HEK293 (cell line): ENCODE measurements around the gene ZSWIM4.

Experiments used
- GLIS1 ChIP-seq: fragments of 450-650 bp; formaldehyde crosslinking; IDR thresholded peaks from 2 replicates; pipeline ENCODE4 v1.5.1; 2016; ENCODE audit warnings: missing biosample characterization, missing genetic modification characterization
- REST ChIP-seq: fragments of 450-650 bp; formaldehyde crosslinking; IDR thresholded peaks from 2 replicates; pipeline ENCODE4 v1.5.1; 2016; ENCODE audit warnings: missing biosample characterization, missing genetic modification characterization
- TRIM28 ChIP-seq: IDR thresholded peaks from 2 replicates; pipeline ENCODE4 v1.6.1; 2011; ENCODE audit warnings: low read length, control low read depth, borderline replicate concordance
- TSHZ1 ChIP-seq: fragments of 450-650 bp; formaldehyde crosslinking; IDR thresholded peaks from 2 replicates; pipeline ENCODE4 v1.5.1; 2016; ENCODE audit warnings: missing biosample characterization, missing genetic modification characterization, borderline replicate concordance
- YY1 ChIP-seq: fragments of 450-650 bp; formaldehyde crosslinking; IDR thresholded peaks from 2 replicates; pipeline ENCODE4 v1.5.1; 2018; ENCODE audit warnings: missing biosample characterization, missing genetic modification characterization
- ZBTB48 ChIP-seq: fragments of 450-650 bp; formaldehyde crosslinking; IDR thresholded peaks from 2 replicates; pipeline ENCODE4 v1.5.1; 2016; ENCODE audit warnings: missing biosample characterization, missing genetic modification characterization
- ZFP69B ChIP-seq: fragments of 450-650 bp; formaldehyde crosslinking; IDR thresholded peaks from 2 replicates; pipeline ENCODE4 v1.5.1; 2016; ENCODE audit warnings: missing biosample characterization, missing genetic modification characterization
- ZIC2 ChIP-seq: fragments of 450-650 bp; formaldehyde crosslinking; IDR thresholded peaks from 2 replicates; pipeline ENCODE4 v1.5.1; 2016; ENCODE audit warnings: missing biosample characterization, missing genetic modification characterization
- ZNF140 ChIP-seq: fragments of 450-650 bp; formaldehyde crosslinking; IDR thresholded peaks from 2 replicates; pipeline ENCODE4 v1.5.1; 2016; ENCODE audit warnings: missing biosample characterization, missing genetic modification characterization
- ZNF175 ChIP-seq: fragments of 450-650 bp; formaldehyde crosslinking; IDR thresholded peaks from 2 replicates; pipeline ENCODE4 v1.5.1; 2016; ENCODE audit warnings: missing biosample characterization, missing genetic modification characterization
- ZNF2 ChIP-seq: fragments of 450-650 bp; formaldehyde crosslinking; IDR thresholded peaks from 2 replicates; pipeline ENCODE4 v1.5.1; 2016; ENCODE audit warnings: missing biosample characterization, missing genetic modification characterization
- ZNF202 ChIP-seq: fragments of 450-650 bp; formaldehyde crosslinking; IDR thresholded peaks from 2 replicates; pipeline ENCODE4 v1.5.1; 2016; ENCODE audit warnings: missing biosample characterization, missing genetic modification characterization, borderline replicate concordance
- ZNF223 ChIP-seq: fragments of 450-650 bp; formaldehyde crosslinking; IDR thresholded peaks from 2 replicates; pipeline ENCODE4 v1.5.1; 2016; ENCODE audit warnings: missing biosample characterization, missing genetic modification characterization
- ZNF426 ChIP-seq: fragments of 450-650 bp; formaldehyde crosslinking; IDR thresholded peaks from 2 replicates; pipeline ENCODE4 v1.5.1; 2017; ENCODE audit warnings: missing biosample characterization, missing genetic modification characterization, mild to moderate bottlenecking, inconsistent platforms, moderate library complexity
- ZNF561 ChIP-seq: fragments of 450-650 bp; IDR thresholded peaks from 2 replicates; pipeline ENCODE4 v1.5.1; 2018; ENCODE audit warnings: missing biosample characterization, missing genetic modification characterization, borderline replicate concordance
- ZNF843 ChIP-seq: fragments of 450-650 bp; formaldehyde crosslinking; IDR thresholded peaks from 2 replicates; pipeline ENCODE4 v1.5.1; 2016; ENCODE audit warnings: missing biosample characterization, missing genetic modification characterization
- ZXDB ChIP-seq: fragments of 450-650 bp; formaldehyde crosslinking; IDR thresholded peaks from 2 replicates; pipeline ENCODE4 v1.5.1; 2016; ENCODE audit warnings: missing biosample characterization, missing genetic modification characterization
- TF ChIP-seq, protein P1 (sequence below): fragments of 450-650 bp; IDR thresholded peaks from 2 replicates; pipeline ENCODE4 v1.5.1; 2018; ENCODE audit warnings: missing biosample characterization, missing genetic modification characterization
- TF ChIP-seq, protein P2 (sequence below): sonication (generic); formaldehyde crosslinking; IDR thresholded peaks from 2 replicates; pipeline ENCODE4 v1.8.1; 2022; ENCODE audit warnings: mild to moderate bottlenecking, moderate library complexity, missing genetic modification reagents
- TF ChIP-seq, protein P3 (sequence below): fragments of 450-650 bp; formaldehyde crosslinking; IDR thresholded peaks from 2 replicates; pipeline ENCODE4 v1.5.1; 2016; ENCODE audit warnings: missing biosample characterization, missing genetic modification characterization
- TF ChIP-seq, protein P4 (sequence below): fragments of 450-650 bp; formaldehyde crosslinking; IDR thresholded peaks from 2 replicates; pipeline ENCODE4 v1.5.1; 2016; ENCODE audit warnings: missing biosample characterization, missing genetic modification characterization
- TF ChIP-seq, protein P5 (sequence below): fragments of 450-650 bp; formaldehyde crosslinking; IDR thresholded peaks from 2 replicates; pipeline ENCODE4 v1.5.1; 2016; ENCODE audit warnings: missing biosample characterization, missing genetic modification characterization
- TF ChIP-seq, protein P6 (sequence below): fragments of 450-650 bp; formaldehyde crosslinking; IDR thresholded peaks from 2 replicates; pipeline ENCODE4 v1.5.1; 2016; ENCODE audit warnings: missing biosample characterization, missing genetic modification characterization

Gene ZSWIM4

DNA sequence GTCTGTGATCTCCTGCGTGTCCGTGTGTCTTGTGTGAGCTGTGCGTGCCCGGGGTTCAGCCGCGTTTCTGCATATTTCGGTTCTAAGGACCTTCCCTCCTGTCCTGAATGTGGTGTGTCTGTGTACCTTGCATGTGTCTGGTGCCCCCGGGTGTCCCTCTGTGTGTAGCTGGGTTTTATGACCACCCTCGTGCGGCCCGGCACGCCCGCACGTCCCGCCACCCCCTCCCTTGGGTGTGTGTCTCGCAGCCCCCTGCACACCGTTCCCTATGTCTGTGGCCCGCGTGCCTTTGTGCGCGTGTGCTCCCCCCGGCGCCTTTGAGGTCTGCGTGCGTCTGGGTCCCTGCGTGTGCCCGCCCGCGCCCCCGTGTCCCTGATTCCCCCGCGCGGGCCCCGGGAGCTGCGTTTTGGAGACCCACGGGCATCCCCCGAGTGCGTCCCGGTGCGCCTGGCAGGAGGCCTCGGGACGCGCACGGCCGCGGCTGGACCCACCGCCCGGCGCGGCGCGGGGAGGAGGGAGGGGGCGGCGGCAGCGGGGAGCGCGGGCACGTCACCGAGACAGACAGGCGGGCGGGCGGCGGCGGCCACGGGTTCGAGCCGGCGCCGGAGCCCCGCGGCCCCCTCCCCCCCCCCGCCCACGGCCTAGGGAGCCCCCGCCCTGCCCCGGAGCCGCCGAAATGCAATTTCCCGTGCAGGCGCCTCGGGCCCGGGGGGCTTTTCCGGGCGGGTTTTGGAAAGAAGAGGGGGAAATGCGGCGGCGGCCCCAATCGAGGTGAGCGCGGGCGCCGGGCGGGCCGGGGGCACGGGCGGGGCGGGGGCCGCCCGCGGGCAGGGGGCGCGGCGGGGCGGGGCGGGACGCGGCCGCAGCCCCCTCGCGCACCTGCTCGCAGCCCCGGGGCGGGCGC, 69.7 kb downstream of the ZSWIM4 start (continued):
- TF ChIP-seq, protein P1, sequence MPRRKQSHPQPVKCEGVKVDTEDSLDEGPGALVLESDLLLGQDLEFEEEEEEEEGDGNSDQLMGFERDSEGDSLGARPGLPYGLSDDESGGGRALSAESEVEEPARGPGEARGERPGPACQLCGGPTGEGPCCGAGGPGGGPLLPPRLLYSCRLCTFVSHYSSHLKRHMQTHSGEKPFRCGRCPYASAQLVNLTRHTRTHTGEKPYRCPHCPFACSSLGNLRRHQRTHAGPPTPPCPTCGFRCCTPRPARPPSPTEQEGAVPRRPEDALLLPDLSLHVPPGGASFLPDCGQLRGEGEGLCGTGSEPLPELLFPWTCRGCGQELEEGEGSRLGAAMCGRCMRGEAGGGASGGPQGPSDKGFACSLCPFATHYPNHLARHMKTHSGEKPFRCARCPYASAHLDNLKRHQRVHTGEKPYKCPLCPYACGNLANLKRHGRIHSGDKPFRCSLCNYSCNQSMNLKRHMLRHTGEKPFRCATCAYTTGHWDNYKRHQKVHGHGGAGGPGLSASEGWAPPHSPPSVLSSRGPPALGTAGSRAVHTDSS (tag by site-specific recombination), result no peak
- TF ChIP-seq ZNF426 (tag by site-specific recombination) (no peak), ZNF561 (tag by site-specific recombination) (0 out of 2 replicates have a peak, but pooled peaks have one; percentile 23), ZNF2 (0 out of 2 replicates have a peak, but pooled peaks have one; percentile 55), ZIC2 (tag by site-specific recombination) (peak; percentile 71), REST (tag by site-specific recombination) (no peak), TSHZ1 (tag by site-specific recombination) (no peak), ZNF843 (tag by site-specific recombination) (no peak), GLIS1 (tag by site-specific recombination) (peak; percentile 32), ZFP69B (tag by site-specific recombination) (peak; percentile 34; the same call in 1 of the 2 replicates), ZNF175 (no peak), ZNF140 (tag by site-specific recombination) (no peak), ZNF202 (tag by site-specific recombination) (no peak), TRIM28 (no peak), YY1 (tag by site-specific recombination) (no peak), ZNF223 (no peak), ZXDB (tag by site-specific recombination) (peak; percentile 61; the same call in 1 of the 2 replicates), ZBTB48 (tag by site-specific recombination) (peak; percentile 53; the same call in 1 of the 2 replicates)
- TF ChIP-seq, protein P2, sequence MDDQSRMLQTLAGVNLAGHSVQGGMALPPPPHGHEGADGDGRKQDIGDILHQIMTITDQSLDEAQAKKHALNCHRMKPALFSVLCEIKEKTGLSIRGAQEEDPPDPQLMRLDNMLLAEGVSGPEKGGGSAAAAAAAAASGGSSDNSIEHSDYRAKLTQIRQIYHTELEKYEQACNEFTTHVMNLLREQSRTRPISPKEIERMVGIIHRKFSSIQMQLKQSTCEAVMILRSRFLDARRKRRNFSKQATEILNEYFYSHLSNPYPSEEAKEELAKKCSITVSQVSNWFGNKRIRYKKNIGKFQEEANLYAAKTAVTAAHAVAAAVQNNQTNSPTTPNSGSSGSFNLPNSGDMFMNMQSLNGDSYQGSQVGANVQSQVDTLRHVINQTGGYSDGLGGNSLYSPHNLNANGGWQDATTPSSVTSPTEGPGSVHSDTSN (CRISPR knock-in tag), result no peak
- TF ChIP-seq, protein P3, sequence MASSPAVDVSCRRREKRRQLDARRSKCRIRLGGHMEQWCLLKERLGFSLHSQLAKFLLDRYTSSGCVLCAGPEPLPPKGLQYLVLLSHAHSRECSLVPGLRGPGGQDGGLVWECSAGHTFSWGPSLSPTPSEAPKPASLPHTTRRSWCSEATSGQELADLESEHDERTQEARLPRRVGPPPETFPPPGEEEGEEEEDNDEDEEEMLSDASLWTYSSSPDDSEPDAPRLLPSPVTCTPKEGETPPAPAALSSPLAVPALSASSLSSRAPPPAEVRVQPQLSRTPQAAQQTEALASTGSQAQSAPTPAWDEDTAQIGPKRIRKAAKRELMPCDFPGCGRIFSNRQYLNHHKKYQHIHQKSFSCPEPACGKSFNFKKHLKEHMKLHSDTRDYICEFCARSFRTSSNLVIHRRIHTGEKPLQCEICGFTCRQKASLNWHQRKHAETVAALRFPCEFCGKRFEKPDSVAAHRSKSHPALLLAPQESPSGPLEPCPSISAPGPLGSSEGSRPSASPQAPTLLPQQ, result peak; percentile 83
- TF ChIP-seq, protein P4, sequence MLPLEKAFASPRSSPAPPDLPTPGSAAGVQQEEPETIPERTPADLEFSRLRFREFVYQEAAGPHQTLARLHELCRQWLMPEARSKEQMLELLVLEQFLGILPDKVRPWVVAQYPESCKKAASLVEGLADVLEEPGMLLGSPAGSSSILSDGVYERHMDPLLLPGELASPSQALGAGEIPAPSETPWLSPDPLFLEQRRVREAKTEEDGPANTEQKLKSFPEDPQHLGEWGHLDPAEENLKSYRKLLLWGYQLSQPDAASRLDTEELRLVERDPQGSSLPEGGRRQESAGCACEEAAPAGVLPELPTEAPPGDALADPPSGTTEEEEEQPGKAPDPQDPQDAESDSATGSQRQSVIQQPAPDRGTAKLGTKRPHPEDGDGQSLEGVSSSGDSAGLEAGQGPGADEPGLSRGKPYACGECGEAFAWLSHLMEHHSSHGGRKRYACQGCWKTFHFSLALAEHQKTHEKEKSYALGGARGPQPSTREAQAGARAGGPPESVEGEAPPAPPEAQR (tag by site-specific recombination), result no peak
- TF ChIP-seq, protein P5, sequence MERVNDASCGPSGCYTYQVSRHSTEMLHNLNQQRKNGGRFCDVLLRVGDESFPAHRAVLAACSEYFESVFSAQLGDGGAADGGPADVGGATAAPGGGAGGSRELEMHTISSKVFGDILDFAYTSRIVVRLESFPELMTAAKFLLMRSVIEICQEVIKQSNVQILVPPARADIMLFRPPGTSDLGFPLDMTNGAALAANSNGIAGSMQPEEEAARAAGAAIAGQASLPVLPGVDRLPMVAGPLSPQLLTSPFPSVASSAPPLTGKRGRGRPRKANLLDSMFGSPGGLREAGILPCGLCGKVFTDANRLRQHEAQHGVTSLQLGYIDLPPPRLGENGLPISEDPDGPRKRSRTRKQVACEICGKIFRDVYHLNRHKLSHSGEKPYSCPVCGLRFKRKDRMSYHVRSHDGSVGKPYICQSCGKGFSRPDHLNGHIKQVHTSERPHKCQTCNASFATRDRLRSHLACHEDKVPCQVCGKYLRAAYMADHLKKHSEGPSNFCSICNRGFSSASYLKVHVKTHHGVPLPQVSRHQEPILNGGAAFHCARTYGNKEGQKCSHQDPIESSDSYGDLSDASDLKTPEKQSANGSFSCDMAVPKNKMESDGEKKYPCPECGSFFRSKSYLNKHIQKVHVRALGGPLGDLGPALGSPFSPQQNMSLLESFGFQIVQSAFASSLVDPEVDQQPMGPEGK (tag by site-specific recombination), result peak; percentile 83
- TF ChIP-seq, protein P6, sequence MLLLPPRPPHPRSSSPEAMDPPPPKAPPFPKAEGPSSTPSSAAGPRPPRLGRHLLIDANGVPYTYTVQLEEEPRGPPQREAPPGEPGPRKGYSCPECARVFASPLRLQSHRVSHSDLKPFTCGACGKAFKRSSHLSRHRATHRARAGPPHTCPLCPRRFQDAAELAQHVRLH, result no peak
